HG03460 (cell line): Measurements from ENCODE around the gene SF3A1.
"Not testable (repeated sequence)": the region's sequence is repeated elsewhere in the genome, so short reads cannot be mapped to it uniquely, and the experiment has no call there.

Experiments used
- ATAC-seq: cut with Tn5 transposase; IDR thresholded peaks from one replicate; pipeline ENCODE4 v1.9.1; 2021; ENCODE audit not compliant: unreplicated experiment

Gene SF3A1

DNA sequence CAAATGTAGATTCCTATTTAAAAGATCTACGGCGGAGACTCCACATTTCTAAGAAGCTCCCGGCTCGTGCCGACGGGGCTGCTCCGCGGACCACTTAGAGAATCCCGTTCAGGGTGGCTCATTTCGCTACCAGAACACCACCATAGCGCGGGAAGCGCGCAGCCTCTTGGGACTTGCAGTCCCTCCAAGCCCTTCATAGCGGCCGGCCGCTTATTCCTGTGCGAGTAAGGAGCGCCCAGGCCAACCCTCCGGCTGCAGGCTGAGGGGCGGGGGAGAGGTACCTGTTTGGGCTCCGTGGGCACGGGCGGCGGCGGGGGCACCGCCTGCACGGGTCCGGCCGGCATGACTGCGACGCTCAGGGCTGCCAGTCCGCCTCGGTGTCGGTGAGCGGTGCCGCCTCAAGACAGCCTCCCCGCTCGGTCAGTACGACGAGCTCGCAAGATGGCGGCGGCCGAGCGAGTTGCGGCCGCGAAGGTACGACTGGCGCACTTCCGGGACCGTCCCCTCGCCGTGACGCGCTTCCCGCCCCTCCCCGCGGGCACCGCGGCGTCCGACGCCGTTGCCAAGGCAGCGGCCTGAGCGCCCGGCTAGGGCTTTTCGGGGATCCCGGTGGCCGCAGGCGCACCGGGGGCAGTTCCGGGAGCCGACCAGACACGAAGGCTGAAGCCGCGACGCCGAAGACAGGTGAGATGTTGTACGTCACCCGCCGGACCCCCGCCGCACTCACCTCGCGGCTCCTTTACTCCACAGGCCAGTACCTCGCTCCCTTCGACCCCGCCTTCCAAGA, at the start of gene SF3A1, which contains the start of gene CCDC157:
Gene SF3A1, minus strand, starts transcription at position 446 of the 787 bp plus-strand sequence. Its CDS starts 102 bp downstream, at position 344.
Gene CCDC157, plus strand, starts transcription at position 559 of the 787 bp plus-strand sequence. CDS start 8,994 bp downstream, outside the sequence.
- ATAC-seq = peak; percentile 84

DNA sequence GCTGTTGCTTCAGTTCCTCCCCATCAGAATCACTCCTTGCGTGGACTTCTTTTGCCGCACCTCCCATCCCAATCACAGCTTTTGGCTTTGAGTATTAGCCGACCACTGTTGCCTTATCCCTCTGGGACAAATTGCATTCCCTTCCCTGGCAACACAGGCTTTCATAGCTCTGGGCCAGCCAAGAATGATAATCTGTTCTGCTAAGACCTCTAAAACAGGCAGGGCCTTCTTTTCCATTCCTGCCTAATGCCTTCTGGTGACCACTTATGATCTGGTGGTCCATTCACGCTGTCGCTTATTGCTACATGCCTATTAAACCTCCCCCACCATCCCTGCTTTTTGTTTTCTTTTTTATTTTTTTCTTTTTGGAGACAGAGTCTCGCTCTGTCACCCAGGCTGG, 49.7 kb upstream of the SF3A1 start:
- ATAC-seq = no peak

- no peak for ATAC-seq
These were observed 49.0 kb upstream of the SF3A1 start for GRCh38 chr22:30405731-30406130.

DNA sequence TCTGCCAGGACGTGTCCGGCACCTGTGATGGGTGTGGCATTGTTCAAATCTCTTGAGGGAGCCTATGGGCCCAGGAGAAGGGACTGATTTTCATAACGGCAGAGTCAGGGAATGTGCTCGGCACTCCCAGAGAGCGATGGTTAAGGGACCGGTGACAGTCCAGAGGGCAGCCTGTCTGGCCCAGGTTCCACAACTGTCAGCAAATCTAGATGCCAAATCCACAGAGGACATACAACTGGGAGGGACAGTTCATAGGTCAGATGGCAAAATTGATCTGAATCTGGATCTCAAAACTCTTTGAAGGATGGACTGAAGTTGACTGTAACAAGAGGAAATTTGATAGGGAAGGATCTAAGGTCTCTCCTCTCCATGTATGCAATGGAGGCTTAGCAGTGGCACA, 47.6 kb upstream of the SF3A1 start:
- ATAC-seq = no peak

DNA sequence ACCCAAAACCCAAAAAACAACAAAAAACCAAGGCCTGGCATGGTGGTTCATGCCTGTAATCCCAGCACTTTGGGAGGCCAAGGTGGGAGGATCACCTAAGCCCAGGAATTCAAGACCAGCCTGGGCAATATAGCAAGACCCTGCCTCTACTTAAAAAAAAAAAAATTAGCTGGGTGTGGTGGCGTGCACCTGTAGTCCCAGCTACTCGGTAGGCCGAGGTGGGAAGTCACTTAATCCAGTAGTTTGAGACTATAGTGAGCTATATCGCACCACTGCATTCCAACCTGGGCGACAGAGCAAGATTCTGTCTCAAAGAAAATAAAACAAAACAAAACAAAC, 46.0 kb upstream of the SF3A1 start:
- not testable (repeated sequence) for ATAC-seq

DNA sequence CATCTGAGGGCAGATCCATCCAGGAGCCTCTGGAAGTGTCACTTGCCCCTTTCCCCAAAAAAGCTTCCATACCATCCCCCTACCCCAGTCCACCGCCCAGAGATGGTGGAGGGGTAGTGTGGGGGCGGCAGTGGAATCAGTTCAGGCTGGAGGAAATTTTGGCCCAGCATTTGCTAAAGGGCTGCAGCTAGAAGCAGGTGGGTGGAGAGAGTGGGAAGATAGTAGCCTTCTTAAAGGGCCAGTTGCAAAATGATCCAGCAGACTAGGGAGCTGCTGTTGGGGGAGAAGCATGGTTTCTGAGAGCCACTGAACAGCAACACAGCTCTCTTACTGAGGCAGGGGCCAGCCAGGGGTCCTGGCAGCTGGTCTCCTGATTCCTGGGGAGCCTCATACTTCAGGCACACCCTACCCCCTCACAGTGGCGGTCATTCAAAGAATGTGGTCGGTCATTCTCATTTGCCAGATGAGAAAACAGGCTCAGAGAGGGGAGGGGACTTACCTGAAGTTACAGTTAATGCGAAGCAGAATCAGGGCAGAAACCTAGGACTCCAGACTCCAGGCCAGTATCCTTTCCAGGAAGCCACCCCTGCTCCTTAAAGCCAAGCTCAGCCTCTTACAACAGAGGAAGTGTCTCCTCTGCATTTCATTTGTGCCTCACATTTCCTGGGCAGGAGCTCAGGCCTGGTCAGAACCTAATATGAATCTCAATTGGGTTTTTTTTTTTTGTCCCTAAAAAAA, 45.5 kb upstream of the SF3A1 start:
- ATAC-seq = no peak

DNA sequence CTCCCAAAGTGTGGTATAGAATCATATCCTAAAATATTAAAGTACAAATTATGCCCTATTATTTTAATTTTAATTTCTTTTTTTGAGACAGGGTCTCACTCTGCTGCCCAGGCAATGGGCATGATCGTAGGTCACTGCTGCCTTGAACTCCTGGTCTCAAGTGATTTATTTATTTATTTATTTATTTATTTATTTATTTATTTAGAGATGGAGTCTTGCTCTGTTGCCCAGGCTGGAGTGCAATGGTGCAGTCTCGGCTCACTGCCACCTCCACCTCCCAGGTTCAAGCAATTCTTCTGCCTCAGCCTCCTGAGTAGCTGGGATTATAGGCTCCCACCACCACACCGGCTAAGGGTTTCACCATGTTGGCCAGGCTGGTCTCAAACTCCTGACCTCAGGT, 44.3 kb upstream of the SF3A1 start:
- not testable (repeated sequence) for ATAC-seq

GRCh38 chr22:30400159-30400558, 43.5 kb upstream of the SF3A1 start:
- no peak for ATAC-seq

DNA sequence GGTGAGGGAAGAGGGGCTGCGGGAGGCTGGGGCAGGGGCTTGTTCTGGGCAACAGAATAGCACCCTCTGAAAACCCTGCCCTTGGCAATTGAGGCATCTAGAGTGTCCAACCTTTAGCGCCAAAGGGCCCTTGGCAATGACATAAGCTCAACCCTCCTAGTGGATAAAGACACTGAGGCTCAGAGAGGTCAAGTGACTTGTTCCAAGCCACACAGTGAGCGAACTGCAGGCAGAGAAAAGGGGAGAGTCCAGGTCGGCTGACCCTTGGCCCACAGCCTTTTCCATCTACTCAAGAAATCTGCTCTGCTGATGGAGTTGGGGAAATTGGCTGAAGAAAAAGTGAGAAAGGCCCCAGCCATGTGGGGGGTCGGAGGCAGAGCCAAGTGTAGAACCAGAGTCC, 43.0 kb upstream of the SF3A1 start:
- no peak for ATAC-seq

DNA sequence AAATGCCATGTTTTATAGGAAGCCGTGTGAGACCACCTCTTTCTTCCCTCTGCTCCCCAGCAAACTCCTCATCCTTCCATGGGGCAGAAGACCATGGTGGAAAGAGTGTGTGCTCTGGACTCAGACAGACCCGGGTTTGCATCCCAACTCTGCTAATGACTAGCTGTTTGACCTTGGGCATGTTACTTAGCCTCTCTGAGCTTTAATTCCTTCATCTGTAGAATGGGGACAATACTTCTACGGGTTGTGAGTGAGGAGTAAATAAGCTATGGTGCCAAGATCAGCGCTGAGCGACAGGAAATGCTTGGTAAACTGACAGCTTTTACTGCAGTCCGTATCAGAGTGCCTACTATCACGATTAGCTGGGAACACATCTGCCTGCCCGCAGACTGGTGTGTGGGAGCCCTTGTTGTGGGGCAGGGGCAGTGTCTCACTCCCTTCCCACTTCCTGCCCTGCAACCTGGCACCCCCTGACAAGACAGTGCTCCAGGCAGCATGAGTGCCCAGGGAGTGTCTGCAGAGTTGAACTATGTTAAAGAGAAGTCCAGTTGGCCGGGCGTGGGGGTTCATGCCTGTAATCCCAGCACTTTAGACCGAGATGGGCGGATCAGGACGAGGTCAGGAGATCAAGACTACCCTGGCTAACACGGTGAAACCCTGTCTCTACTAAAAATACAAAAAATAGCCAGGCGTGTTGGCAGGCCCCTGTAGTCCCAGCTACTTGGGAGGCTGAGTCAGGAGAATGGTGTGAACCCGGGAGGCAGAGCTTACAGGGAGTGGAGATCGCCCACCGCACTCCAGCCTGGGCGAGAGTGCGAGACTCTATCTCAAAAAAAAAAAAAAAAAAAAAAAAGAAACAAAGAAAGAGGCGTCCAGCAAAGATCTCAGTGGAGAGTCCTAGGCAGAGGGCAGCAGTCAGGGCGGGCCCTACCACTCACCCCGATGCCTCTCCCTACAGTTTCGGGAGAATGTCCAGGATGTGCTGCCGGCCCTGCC, 42.3 kb upstream of the SF3A1 start:
- no peak for ATAC-seq

- no peak for ATAC-seq
These were observed 41.3 kb upstream of the SF3A1 start for GRCh38 chr22:30397656-30398635.

DNA sequence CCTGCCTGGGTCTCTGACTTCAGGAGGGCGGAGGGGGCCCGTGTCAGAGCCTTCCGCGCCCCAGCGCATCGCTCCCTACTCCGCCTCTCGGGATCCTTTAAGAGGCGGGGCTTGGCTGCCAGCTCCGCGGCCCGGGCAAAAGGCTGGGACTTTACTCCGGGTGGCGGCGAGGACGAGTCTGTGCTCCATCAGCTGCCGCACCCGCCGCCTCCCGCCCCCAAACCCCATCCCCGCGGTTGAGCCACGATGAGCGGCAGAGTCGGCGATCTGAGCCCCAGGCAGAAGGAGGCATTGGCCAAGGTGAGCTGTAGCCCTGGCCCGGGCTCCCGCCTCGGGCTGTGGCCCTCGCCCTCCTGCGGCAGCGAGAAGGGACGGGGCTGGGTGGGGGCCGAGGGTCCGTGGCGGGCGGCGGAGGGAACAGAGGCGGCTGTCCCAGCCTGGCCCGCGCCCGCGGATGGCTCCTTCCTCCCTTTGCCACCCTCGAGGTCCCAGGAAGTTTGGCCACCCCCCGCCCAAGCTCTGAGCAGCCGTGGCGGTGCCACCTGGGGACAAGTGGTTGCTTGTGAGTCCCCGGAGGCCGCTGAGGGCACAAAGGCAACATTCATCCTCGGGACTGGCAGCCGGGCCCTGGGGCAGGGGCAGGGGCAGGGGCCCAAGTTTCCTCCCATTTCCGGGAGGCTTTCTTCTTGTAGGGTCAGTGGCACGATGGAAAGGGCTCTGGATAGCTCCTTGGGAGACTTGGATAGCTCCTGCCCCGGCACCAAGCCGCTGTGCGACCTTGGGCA, 40.4 kb upstream of the SF3A1 start, which contains the start of gene SEC14L2:
Gene SEC14L2, plus strand, starts transcription at position 148 of the 785 bp plus-strand sequence. Its CDS starts 99 bp downstream, at position 247.
- no peak for ATAC-seq

DNA sequence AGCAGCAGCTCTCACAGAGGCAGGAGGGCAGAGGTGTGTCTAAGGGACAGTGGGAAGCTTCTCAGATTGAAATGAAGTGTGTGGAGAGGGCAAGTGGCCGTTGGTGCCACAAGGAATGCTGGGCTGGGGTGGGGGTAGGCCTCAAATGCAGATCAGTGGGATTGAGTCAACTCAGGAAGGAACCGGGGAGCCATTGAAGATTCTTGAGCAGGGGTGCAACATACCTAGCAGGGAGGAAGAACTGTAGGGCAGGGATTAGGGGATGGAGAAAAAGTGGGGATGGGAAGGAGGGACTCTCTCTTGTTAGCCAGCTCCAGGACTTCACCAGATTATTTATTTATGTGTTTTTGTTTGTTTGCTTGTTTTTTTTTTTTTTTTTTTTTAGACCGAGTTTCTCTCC, 37.2 kb upstream of the SF3A1 start:
- ATAC-seq = no peak

DNA sequence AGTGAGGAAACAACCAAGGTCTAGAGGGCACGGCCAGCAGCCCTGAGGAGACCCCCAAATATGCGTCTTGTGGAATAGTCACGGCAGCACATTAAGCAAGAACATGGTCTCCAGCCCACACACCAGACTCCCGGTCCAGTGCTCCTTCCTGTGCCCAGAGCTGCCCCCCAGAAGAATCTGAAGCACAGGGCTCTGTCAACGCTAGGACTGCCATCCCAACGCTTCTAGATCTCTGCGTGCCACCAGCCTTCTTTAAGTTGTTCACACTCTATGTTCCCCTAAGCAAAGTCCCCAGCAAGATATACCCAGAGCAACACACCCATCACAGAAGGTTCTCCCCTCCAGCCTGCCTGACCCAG, 36.6 kb upstream of the SF3A1 start:
- no peak for ATAC-seq

GRCh38 chr22:30392661-30393321, 36.1 kb upstream of the SF3A1 start:
- ATAC-seq = no peak

- ATAC-seq = no peak
These were observed 34.4 kb upstream of the SF3A1 start for GRCh38 chr22:30390974-30391691.

DNA sequence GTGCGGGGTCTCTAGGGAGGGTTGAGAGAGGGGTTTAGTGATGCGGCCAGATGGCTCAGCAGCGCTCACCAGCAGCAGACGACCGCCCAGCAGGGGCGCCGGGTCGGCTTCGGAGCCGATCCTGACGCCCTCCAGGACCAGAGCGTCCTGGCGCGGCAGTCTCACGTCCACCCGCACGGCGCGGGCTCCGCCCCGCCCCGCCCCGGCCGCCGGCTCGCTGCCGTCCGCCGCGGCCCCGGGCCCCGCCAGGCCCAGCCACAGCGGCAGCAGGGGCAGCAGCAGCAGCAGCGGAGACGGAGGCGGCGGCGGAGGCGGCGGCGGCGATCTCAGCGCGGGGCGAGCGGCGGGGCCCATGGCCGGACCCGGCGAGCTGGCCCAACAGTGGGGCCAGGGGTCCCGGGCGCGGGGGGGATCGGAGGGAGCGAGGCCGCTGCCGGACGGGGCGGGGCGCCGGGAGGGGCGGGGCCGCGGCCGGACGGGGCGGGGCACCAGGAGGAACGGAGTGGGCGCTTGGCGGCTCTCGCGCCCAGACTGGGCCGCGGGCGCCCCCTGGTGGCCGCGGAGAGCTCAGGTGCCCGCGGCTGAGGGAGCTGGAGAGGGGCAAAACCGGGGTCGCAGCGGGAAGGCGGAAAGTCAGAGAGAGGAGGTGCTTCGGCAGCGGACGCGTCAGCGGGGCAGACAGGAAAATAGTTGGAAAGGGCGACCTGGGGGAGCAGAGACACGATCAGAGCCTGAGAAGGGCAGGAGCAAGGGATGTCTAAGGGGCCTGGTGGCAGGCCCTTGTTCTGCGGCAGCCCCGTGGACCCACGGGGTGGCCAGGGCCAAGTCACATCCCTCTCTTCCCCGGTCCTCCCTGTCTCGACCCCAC, 30.5 kb upstream of the SF3A1 start, which contains the start of gene RNF215:
Gene RNF215, minus strand, starts transcription at position 452 of the 868 bp plus-strand sequence. Its CDS starts 98 bp downstream, at position 354.
- ATAC-seq = peak; percentile 66
